SK-MEL-5 (cell line): ENCODE measurements around the gene MMP23B. TPM values are rescaled to one million over a fixed set of nuclear protein-coding genes. Genes with fewer than 3 reads are reported as not detected.
"Not testable (repeated sequence)": the region's sequence is repeated elsewhere in the genome, so short reads cannot be mapped to it uniquely, and the experiment has no call there.

ENCODE experiments used
- DNase-seq: peaks from one replicate; pipeline ENCODE4 v3.0.0-alpha.2; 2016; ENCODE audit warnings: low read depth, low spot score
- in situ Hi-C: cut with HindIII; loops from 2 replicates; pipeline ENCODE4 v1.10.0; 2016; ENCODE audit warnings: low sequenced_read_pairs, high pct_unique_total_duplicates, low pct_unique_long_range_greater_than_20kb
- polyA plus RNA-seq, 2 experiments: library from polyadenylated mRNA; depleted of rRNA; stranded (reverse); fragments of >200 nt; gene quantifications; 2 replicates each; pipeline ENCODE4 v1.2.3, GENCODE V29; 2015
- total RNA-seq: library from RNA; depleted of rRNA; stranded (reverse); fragments of >200 nt; shearing (Covaris generic); gene quantifications from 2 replicates; pipeline ENCODE4 v1.2.3, GENCODE V29; 2014; rRNA removed

The MMP23B gene
- not detected in 2 replicates for total RNA-seq
- polyA plus RNA-seq (2015; cell fraction: cytosol; rRNA removed): not detected in 2 replicates
- polyA plus RNA-seq (2015; cell fraction: nucleus; rRNA removed): 1.0 and 11.6 TPM in 2 replicates

DNA sequence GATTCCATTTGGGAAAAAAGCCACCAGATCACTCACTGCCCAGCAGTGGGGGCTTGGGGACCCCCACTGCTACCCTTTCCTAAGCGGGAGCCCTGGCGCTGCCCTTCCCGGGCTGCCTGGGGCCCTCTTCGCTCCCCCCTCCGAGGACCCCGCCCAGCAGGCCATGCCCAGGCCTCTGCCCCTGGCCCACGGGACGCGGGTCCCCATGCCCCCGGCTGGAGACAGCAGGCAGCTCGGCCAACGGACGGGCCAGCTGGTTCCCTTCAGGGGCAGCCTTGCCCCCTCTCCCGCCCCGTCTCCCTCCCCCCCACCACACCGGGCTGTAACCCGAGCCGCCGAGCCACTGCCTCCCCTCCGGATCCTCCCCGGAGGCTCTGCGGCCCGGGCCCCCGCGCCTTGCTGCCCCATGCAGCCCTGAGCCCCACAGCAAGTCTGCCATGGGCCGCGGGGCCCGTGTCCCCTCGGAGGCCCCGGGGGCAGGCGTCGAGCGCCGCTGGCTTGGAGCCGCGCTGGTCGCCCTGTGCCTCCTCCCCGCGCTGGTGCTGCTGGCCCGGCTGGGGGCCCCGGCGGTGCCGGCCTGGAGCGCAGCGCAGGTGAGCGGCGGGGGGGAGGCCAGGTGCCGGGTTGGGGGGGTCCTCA lies at the start of gene MMP23B:
MMP23B (plus strand) TSS at position 392 of the 639 bp plus-strand sequence; CDS start at position 438, 46 bp downstream.
- in situ Hi-C loops: no loop called here
- no peak for DNase-seq

DNA sequence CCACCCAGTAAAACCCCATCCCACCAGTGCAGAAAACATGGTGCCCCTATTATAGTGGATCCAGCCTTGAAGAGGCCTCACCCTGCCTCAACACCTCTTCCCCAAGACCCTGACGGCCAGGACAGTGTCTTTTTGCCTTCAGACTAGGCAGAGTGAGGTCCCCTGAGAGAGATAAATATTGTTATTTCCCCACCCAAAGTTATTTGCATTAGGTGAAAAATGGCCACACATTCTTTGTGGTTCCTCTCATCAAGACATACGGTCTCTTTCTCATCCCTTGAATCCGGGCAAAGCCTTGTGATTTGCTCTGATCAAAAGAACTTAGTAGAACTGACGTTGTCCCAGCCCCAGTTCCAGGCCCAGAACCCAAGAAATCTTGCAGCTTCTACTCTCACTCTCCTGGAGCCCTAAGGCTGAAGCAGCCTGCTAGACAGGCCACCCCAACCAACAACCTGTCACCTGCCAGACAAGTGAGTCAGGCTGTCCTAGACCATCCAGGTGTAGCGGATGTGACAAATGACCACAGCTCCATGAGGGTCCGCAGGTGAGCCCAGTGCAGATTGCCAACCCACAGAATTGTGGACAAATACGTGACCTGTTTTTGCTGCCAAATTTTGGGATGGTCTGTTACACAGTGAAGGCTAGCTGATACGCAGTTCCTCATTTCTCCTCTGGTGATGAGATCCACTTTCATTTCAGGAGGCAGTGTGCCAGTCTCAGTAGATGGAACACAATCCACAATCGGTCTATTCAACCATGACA lies 49.2 kb upstream of the MMP23B start:
- in situ Hi-C loops: no loop called here

DNA sequence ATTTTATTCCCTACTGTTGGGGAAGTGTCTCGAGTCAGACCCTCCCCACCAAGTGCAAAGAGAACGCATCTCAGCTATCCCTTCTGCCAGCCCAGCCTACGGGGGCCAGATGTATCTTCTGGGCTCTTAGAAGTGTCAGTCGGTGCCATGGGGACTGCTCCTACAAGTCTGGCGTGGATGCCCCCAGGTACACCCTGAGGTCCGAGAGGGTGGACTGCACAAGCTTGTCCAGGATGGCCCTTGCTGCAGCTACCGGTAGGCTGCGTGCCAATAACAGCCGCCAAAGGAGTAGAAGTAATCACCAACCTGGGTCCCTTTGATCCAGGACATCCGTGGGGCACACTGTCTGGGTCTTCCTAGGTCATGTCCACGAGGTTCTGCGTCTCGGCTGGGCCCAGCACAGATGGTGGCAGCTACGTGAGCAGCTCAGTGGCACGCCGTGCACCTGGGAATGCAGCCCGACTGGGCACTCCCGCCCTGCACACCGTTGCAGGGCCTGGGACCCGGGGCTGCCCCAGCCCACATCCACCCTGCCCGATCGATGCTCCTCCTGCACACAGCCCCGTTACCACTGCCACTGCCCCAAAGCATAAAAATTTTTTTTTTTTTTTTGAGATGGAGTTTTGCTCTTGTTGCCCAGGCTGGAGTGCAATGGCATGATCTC lies 48.5 kb upstream of the MMP23B start:
- in situ Hi-C loops: no loop called here

More for the DNA sequence above, 49.2 kb upstream of the MMP23B start:
- DNase-seq: no peak

DNA sequence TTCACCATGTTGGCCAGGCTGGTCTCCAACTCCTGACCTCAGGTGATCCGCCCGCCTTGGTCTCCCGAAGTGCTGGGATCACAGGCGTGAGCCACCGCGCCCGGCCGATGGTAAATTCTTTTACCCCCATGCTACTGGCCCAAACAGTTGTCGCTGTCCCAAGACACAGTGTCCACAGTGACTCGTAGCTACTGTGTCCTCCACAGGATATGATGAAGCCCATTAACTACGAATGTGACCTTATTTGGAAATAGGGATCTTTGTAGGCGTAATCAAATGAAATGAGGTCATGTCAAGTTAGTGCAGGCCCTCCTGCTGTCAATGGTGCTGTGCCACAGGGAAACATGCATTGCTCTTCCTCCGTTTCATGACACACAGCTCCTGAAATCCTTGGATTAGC lies 40.5 kb upstream of the MMP23B start:
- in situ Hi-C loops: no loop called here

More for the DNA sequence above, 48.5 kb upstream of the MMP23B start:
- DNase-seq: no peak

DNA sequence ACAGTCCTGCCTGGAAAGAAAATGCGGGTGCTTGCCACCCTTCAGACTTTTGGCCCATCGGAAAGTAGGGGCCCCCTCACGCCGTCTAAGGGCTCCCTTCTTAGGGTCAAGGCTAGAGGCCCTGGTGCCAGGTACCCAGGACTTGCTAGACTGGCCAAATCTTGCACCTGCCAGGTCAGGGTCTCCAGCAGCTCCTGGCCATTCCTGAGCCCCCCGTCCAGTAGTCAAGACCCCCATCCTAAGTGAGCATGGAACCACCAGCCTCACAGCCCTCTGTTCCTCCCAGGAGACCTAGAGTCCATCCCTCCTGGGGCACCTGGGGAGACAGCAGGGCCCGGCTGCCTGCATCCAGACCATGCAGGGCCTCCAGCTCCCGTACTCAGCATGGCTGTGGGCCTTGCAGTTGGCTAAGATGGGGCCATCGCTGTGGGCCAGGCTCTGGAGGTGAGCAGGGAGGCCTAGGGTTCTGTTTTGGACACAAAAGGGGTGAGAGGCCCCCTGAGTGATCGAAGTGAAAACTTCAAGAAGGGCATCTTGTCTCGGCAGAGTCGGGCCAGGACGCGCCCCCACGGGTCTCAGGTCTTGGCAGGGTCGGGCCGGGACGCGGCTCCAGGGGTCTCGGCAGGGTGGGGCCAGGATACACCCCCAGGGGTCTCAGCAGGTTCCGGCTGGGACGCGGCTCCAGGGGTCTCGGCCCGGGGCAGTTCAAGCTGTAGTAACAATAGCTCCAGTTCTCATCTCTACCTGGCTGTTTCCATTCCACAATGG lies 38.0 kb upstream of the MMP23B start:
- in situ Hi-C loops: no loop called here
- DNase-seq: no peak

More for the DNA sequence above, 40.5 kb upstream of the MMP23B start:
- DNase-seq: no peak

DNA sequence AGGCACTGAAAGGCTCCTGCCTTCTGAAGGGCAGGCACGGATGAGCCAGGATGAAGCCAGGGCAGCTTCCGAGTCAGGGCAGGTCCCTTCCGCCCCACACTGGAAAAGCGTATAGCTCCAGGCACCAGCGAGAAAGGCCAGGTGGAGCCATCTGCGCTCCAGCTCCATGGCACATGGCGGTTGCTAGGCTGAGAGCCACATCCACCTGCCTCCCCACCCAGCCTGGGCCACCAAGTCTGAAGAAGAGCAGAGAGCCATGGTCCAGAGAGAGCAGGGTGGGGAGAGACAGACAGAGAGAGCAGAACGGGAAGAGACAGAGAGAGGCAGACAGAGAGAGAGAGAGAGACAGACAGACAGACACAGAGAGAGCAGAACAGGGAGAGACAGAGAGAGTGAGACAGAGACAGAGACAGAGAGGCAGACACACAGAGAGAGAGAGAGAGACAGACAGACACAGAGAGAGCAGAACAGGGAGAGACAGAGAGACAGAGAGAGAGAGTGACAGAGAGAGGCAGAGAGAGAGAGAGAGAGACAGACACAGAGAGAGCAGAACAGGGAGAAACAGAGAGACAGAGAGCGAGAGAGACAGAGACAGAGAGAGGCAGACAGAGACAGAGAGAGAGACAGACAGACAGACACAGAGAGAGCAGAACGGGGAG lies 37.2 kb upstream of the MMP23B start:
- DNase-seq: no peak
- in situ Hi-C loops: no loop called here

DNA sequence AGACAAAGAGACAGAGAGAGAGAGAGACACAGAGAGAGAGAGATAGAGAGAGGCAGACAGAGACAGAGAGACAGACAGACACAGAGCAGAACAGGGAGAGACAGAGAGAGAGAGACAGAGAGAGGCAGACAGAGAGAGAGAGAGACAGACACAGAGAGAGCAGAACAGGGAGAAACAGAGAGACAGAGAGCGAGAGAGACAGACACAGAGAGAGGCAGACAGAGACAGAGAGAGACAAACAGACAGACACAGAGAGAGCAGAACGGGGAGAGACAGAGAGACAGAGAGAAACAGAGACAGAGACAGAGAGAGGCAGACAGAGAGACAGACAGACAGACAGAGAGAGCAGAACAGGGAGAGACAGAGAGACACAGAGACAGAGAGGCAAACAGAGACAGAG lies 36.6 kb upstream of the MMP23B start:
- in situ Hi-C loops, DNase-seq: not testable (repeated sequence)

DNA sequence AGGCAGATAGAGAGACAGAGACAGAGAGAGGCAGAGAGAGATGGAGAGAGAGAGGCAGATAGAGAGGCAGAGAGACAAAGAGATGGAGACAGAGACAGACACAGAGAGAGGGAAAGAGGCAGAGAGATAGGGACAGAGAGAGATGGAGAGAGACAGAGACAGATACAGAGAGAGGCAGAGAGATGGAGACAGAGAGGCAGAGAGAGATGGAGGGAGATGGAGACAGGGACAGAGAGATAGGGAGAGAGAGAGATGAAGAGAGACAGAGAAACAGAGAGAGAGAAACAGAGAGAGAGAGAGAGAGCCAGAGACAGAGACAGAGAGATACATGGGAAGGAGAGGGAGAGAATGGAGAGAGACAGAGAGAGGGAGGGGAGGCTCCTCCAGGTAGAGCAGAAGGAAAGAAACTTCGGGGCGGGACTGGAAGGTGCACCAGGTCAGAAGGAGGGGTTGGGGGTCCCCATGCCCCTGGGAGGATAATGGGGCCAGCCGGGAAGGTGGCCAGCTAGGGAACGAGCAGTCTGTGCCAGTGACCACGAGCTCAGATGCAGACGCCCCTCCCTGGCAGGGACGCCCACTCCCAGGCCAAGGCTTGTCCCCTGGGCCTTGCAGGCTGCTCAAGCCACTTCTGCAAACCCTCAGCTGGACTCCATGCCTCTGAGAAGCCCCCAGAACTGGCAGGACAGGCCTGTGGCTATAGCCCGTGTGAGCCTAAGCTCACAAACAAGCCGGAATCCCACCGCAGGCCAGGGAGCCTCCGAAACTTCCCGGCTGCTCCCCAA lies 35.3 kb upstream of the MMP23B start:
- in situ Hi-C loops: no loop called here
- no peak for DNase-seq

DNA sequence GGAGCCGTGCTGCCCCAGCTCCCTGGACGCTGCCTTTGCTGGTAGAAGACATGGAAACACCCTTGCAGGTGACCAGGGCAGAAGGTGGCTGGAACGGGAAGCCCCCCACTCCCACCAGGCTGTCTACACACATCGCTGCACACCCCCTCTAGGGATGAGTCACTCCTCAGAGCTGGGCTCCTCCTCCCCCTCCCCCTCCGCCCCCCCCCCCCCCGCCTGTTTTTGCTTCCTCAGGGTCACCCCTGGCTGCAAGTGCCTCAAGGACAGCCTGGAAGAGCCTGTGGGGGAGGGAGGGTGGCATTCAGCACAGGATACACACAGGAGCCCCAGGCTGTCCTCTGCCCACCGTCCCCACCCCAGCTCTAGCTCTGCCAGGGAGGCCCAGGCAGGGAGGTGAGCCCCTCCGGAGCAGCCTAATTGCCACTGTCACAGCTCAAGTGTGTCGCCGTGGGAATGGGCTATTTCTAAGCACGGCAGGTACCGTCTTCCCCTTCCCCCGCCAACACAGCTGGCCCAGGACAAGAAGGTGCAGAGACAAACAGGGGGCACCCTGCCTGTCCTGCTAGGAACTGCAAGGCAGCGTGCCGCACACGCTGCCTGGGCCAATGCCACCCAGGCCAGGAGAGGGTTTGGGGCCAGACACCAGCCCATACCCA lies 34.6 kb upstream of the MMP23B start:
- in situ Hi-C loops: no loop called here
- DNase-seq: peak; percentile 24

DNA sequence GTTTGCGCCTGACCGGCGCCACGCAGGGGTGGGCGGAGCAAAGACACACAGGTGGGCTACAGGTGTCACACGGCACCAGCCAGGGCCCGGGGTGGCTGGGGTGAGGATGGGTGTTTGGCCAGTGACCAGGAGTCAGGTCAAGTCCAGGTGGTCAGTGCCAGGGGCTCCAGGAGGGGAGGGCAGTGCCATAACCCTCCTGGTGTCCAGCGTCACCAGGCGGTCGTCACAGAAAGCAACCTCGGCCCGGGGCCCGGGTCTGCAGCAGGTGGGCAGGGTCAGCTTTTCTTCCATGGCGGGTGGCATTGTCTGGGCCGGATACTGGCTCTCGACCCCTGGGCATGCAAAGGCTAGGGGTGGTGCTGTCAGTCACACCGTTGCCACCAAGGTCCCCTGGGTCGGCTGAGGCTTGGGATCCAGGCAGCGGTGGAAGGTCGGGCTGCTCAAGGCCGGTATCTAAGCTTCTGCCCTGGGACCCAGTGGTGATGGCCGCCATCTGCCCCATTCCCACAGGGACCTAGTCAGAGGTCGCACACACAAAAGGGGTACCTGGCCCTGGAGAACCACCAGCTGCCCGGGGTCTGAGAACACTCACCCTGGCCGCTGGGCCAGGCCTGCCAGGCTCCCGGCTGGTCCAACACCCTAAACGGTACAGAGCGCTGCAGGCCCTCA lies 33.8 kb upstream of the MMP23B start:
- in situ Hi-C loops: no loop called here
- DNase-seq: no peak

DNA sequence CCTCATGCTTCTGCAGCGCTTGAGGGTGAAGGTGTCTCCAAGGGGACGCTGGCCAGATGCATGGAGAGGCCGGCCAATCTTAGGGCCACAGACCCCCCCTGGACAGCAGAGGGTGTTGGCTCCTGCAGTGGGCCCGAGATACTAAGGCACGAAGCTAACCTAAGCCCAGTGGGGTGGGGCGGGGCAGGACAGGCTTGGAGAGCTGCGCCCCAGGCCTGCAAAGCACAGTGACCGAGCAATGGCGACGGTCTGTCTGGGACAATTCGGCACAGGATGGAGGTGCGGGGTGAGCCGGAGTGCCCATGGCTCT lies 33.3 kb upstream of the MMP23B start:
- in situ Hi-C loops: no loop called here
- no peak for DNase-seq

DNA sequence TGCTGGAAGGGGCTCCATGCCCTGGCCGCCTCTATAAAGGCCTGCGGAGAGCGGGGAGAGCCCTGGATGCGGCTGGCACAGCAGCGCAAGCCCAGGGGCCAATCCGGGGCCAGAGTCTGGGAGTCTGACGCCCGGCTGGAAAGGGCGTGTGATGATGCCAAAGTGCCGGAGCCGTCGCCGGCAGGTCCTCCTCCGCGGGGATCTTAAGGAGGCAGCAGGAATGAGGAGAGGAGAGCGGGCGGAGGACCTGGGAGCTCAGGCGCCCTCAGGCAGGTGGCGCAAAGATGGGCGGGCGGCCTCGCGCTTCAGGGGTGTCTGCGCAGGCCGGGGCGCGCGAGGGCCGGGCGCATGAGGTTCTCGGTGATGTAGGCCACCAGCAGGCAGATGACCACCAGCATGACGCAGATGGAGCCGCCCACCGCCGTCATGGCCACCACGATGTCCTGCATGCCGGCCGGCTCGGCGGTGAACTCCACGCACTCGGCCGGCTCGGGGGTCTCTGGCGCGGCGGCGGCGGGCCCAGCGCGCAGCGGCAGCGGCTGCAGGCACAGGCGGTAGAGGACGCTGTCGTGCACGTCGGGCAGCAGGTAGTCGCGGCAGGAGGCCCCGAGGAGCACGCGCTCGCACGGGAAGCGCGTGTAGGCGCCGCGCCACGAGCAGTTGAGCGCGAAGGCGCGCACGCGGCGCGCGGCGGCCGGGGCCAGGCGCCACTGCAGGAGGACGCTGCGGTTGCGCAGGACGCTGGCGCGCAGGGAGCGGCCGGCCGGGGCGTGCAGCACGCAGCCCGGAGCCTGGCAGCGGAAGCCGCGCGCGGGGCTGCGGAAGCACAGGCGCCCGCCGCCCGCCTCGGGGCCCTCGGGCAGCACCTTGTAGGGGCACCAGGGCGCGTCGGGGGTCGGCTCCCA lies 32.7 kb upstream of the MMP23B start:
- peak; percentile 27 for DNase-seq
- in situ Hi-C loops: no loop called here

DNA sequence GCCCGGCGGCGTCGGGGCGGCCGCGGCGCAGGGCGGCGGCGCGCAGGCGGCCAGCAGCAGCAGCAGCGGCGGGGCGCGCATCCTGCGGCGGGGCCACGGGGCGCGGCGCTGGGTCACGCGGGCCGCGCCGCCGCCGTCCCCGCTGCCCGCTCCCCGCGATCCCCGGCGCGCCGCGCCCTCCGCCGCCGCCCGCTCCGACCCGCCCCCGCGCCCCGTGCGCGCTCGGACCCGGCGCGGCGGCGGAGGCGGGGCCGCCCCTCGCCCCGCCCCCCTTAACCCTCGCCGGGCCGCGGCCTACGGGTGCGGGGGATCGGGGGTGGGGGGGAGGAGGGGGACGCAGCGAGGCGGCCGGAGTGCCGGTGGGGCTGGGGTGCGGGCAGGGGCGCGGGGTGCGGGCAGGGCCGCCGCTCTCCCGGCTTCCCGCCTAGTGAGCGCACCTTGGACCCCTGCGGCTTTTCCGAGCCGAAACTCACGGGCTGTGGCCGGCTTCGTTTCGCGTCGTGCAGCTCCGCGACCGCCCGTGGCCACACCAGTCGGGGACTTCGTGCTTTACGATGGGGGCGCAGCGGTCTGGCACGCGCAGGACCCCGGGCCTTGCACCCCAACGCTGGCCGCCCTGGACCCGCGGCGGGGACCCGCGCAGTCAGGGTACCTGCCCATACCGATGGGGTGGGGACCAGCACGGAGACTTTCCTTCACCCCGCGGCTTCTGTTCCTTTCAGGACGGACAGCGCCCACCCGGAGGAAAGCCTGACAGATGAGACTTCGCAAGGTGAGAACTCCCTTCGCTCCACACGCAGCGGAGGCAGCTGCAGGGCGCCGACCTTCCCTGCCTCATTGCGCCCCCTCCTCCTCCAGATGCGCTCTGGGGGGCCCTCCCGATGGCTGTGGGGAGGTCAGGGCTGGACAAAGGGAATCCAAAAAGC lies 31.8 kb upstream of the MMP23B start, which contains the start of gene FNDC10:
FNDC10 (minus strand) TSS at position 201 of the 926 bp plus-strand sequence; CDS start at position 81, 120 bp downstream.
- in situ Hi-C loops: no loop called here

More for the DNA sequence above, 31.8 kb upstream of the MMP23B start, which contains the start of gene FNDC10:
- no peak for DNase-seq
